Ovary (tissue), 9 donors: ENCODE measurements around the gene KLHL12. TPM values are rescaled to one million over a fixed set of nuclear protein-coding genes. Genes with fewer than 3 reads are reported as not detected.

Experiments used
- DNase-seq, 5 donors: peaks; one replicate each; pipeline ENCODE4 v3.0.0-alpha.2; 2019 to 2020
- H3K27ac ChIP-seq, 2 donors: fragments of 200-600 bp; one replicate each; pipeline versions ENCODE4 v1.5.1 to v1.8.0; 2019 to 2022
- H3K27me3 ChIP-seq: fragments of 200-600 bp; one replicate; pipeline ENCODE4 v1.8.0; 2022
- H3K36me3 ChIP-seq: fragments of 200-600 bp; sonication (generic); one replicate; pipeline ENCODE4 v1.5.1; 2019
- H3K4me1 ChIP-seq: one replicate; pipeline ENCODE4 v1.8.1; 2013; ENCODE audit warnings: mild to moderate bottlenecking, moderate library complexity; ENCODE audit not compliant: insufficient read depth
- H3K4me3 ChIP-seq: fragments of 200-600 bp; sonication (generic); one replicate; pipeline ENCODE4 v1.5.1; 2017
- H3K9me3 ChIP-seq, 2 donors: fragments of 200-600 bp in 1 of 2; sonication (generic) in 1 of 2; one replicate each; pipeline versions ENCODE4 v1.5.1 to v1.8.1; 2013 to 2019; ENCODE audit warnings: mild to moderate bottlenecking in 1 of 2, moderate library complexity in 1 of 2
- CTCF ChIP-seq, 3 donors: fragments of 450-650 bp in 2 of 3; fragments of 200-600 bp in 1 of 3; IDR thresholded peaks; one replicate each; pipeline versions ENCODE4 v1.5.1 to v1.8.0; 2016 to 2022; ENCODE audit warnings: antibody characterized with exemption in 3 of 3, mild to moderate bottlenecking in 1 of 3
- EP300 ChIP-seq: sonication (generic); formaldehyde crosslinking; IDR thresholded peaks from one replicate; pipeline ENCODE4 v1.6.1; 2017; ENCODE audit warnings: antibody characterized with exemption
- POLR2A ChIP-seq: fragments of 450-650 bp; IDR thresholded peaks from one replicate; pipeline ENCODE4 v1.6.1; 2017; ENCODE audit warnings: antibody characterized with exemption, mild to moderate bottlenecking, moderate library complexity
- WGBS, 3 donors: extraction: QIAGEN DNeasy Blood & Tissue Kit in 1 of 3; methylation state at CpG; one replicate each; pipeline versions ENCODE4 v1.1.5 to v1.1.7; 2013 to 2017; 5-methylcytosine and 5-hydroxymethylcytosine counted together
- intact Hi-C, 4 donors: fragments of 100-400 bp; cut with DNase I; formaldehyde crosslinking; loops; one replicate each; pipeline versions ENCODE4 v1.11.0 to v1.15.1; 2022 to 2023
- polyA plus RNA-seq, 2 donors: library from polyadenylated mRNA; stranded (reverse); fragments of 200-250 nt in 1 of 2; fragments of 350-450 nt in 1 of 2; fragmentation: Illumina TruSeq in 1 of 2; extraction: RNeasy Lipid Tissue Mini Kit (QIAGEN cat#74804) in 1 of 2; gene quantifications; one replicate each; pipeline ENCODE4 v1.2.3, GENCODE V29; 2013 to 2014
- total RNA-seq, 7 donors: library from RNA; depleted of rRNA in 2 of 7; stranded (reverse); fragments of >200 nt in 2 of 7; fragmentation: NEBNext Ultra II Directional in 3 of 7; extraction: Animal tissue kit (Norgen Biotek cat#: 25700) in 3 of 7; gene quantifications; one replicate each; pipeline versions ENCODE4 v1.1.0 to v1.2.4, GENCODE V29; 2016 to 2023
- donor health status: DM: no; HTN: no; CAD: no; lungs with moderate emphysema.
- donor health status: DM: no; HTN: no; CAD: no.
- donor health status: Bipolar disorder and iron deficiency.
- donor health status: DM: yes; HTN: yes; CAD: no.
- donor health status: DM: no; HTN: no; CAD: no.
- donor health status: DM: yes; HTN: yes; CAD: no.

The KLHL12 gene
- total and polyA plus RNA-seq, 9 donors, result 11.2 to 29.7 (median 20.1) TPM

- Histone ChIP-seq H3K27ac (no peak overlapping the region), H3K36me3 (no peaks in the 10 kb centered on the region), H3K4me1 (no peaks in the 10 kb centered on the region), H3K27me3 (no peaks in the 10 kb centered on the region), H3K9me3 (no peaks in the 10 kb centered on the region), H3K4me3 (no peak overlapping the region)
- 88% methylated on average over 5 of the region's 5 CpGs for WGBS, 3 donors
- intact Hi-C loops, result no loop called here
- no peak for DNase-seq
- no peak for TF ChIP-seq POLR2A
- no peak for TF ChIP-seq CTCF (IDR thresholded peaks at IDR 0.05)
- no peak for TF ChIP-seq EP300
Measured at GRCh38 chr1:202944438-202944921, 17.4 kb upstream of the KLHL12 start.

GRCh38 chr1:202942426-202942825 is 15.4 kb upstream of the KLHL12 start:
- H3K4me3 ChIP-seq, result no peak overlapping the region

GRCh38 chr1:202941372-202941771 is 14.3 kb upstream of the KLHL12 start:
- Histone ChIP-seq H3K9me3 (no peaks in the 10 kb centered on the region), H3K4me3 (no peak overlapping the region), H3K27ac (no peak overlapping the region), H3K36me3 (no peaks in the 10 kb centered on the region), H3K4me1 (no peaks in the 10 kb centered on the region), H3K27me3 (no peaks in the 10 kb centered on the region)
- 68 to 74% (median 73%) methylated on average over 4 of the region's 4 CpGs for WGBS, 3 donors
- TF ChIP-seq CTCF (IDR thresholded peaks at IDR 0.05), result no peak
- no peak for TF ChIP-seq POLR2A
- TF ChIP-seq EP300, result no peak
- intact Hi-C loops, result no loop called here
- no peak for DNase-seq

More at GRCh38 chr1:202942426-202942825, 15.4 kb upstream of the KLHL12 start:
- no peaks in the 10 kb centered on the region for H3K36me3 ChIP-seq
- no peaks in the 10 kb centered on the region for H3K27me3 ChIP-seq
- no peaks in the 10 kb centered on the region for H3K9me3 ChIP-seq
- H3K4me1 ChIP-seq, result no peaks in the 10 kb centered on the region
- TF ChIP-seq EP300 (no peak), CTCF (IDR thresholded peaks at IDR 0.05) (no peak), POLR2A (no peak)
- 71 to 91% (median 87%) methylated on average over 1 of the region's 1 CpG for WGBS, 3 donors
- intact Hi-C loops, result no loop called here
- DNase-seq, result no peak
- no peak overlapping the region for H3K27ac ChIP-seq

GRCh38 chr1:202940561-202940960 is 13.5 kb upstream of the KLHL12 start:
- intact Hi-C loops, result no loop called here
- TF ChIP-seq CTCF (IDR thresholded peaks at IDR 0.05), result no peak
- TF ChIP-seq POLR2A, result no peak
- TF ChIP-seq EP300, result no peak
- H3K4me3 ChIP-seq, result no peak overlapping the region
- no peaks in the 10 kb centered on the region for H3K9me3 ChIP-seq
- no peaks in the 10 kb centered on the region for H3K4me1 ChIP-seq
- no peak for DNase-seq
- H3K27me3 ChIP-seq, result no peaks in the 10 kb centered on the region
- no peaks in the 10 kb centered on the region for H3K36me3 ChIP-seq
- H3K27ac ChIP-seq, result no peak overlapping the region
